GM19099 (cell line): ENCODE results near the gene SPDEF.

Experiments used
- POLR2A ChIP-seq: IDR thresholded peaks from 3 replicates; pipeline ENCODE4 v1.6.1; 2011; ENCODE audit warnings: low read depth; ENCODE audit not compliant: insufficient read length; ENCODE audit errors: extremely low read depth

SPDEF gene

GRCh38 chr6:34521463-34522285 lies 34.5 kb downstream of the SPDEF start:
- no peak for TF ChIP-seq POLR2A

DNA sequence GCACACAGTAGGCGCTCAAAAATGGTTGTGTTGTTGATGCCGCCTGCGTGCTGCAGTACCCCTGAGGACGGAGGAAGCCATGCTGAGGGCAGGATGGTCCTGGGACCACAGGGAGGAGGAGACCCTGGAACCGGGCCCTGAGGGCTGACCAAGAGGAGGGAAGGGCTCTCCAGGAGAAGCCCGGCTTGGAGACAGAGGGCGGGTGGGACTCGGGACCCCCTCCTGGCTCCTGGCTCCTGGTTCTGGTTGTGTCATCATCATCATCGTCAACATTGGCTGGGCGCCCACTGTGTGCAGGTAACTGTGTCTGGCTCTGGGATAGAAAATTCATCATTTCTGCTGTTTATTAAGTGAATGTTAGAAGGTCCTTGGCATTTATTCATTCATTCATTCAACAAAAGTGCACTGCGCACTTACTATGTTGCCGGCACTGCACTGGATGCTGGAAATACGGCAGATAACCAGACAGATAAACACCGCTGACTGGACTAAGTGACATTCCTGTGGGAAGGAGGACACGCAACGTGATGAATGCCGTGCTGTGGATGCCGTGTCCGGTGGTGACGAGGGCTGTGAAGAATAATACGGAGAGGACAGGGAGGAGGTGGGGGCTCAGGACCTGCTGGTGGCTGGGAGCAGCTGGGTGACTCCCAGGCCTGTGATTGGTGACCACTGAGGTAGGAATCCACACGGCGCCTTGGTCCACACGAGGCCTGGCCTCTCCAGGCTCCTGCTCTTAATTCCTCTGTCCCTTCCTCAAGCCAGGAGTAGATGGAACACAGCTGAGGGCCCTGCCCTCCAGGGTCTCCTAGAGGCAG lies 35.3 kb downstream of the SPDEF start:
- no peak for TF ChIP-seq POLR2A

- no peak for TF ChIP-seq POLR2A
These were observed 36.0 kb downstream of the SPDEF start for GRCh38 chr6:34519971-34520644.

GRCh38 chr6:34518669-34519365 lies 37.3 kb downstream of the SPDEF start:
- TF ChIP-seq POLR2A = no peak

GRCh38 chr6:34517966-34518365 lies 38.2 kb downstream of the SPDEF start:
- TF ChIP-seq POLR2A = no peak

- TF ChIP-seq POLR2A = no peak
These were observed 38.7 kb downstream of the SPDEF start for GRCh38 chr6:34517461-34517881.

- no peak for TF ChIP-seq POLR2A
These were observed 39.5 kb downstream of the SPDEF start for GRCh38 chr6:34516391-34517324.

- TF ChIP-seq POLR2A = no peak
These were observed 40.4 kb downstream of the SPDEF start for GRCh38 chr6:34515473-34516387.

GRCh38 chr6:34514593-34515472 lies 41.3 kb downstream of the SPDEF start:
- TF ChIP-seq POLR2A = no peak

GRCh38 chr6:34514112-34514511 lies 42.0 kb downstream of the SPDEF start:
- no peak for TF ChIP-seq POLR2A

DNA sequence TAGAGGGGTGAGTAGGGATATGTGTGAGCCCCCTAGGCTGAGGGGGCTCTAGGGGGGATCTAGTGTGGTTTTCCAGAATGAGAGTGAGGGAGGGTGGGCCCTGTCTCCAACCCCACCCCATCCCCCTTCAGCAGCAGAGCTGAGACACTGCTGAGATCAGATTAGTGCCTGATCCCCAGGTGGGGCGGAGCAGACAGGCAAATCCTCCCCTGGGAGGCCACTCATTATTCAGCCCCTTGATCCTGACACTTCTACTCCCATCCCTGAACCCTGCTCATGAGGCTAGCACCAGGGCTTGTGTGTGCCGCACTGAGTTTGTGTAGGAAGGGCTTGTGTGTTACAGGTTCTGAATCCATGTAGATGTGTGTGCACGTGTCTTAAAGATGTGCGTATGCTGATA lies 42.5 kb downstream of the SPDEF start:
- no peak for TF ChIP-seq POLR2A

DNA sequence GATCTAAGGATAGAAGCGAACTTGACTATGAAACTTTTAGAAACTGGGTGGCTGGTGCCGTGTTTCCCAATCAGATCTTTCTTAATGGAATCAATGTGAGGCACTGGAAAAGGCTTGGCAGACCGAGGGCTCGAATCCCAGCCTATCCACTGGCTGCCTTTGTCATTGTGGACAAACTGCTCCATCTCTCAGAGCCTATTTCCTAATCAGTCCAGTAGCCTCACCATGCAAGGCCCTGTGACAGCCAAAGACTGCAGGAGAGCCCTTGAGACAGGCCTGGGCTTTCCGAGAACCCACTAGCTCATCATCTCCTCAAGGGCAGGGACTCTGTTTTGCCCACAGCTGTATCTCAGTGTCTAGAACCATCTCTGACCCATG lies 43.4 kb downstream of the SPDEF start:
- no peak for TF ChIP-seq POLR2A
